ENCODE data around the gene RARA. TPM values are rescaled to one million over a fixed set of nuclear protein-coding genes. Genes with fewer than 3 reads are reported as not detected.

Gene RARA
- total RNA-seq = 10 to 100 TPM; 22.7 to 27.6 TPM
- 51.2 TPM for polyA plus RNA-seq (2013, experiment 1 of 2)
- polyA plus RNA-seq (2013, experiment 2 of 2) = 49.4 TPM
- long read RNA-seq, experiment 1, partial matches to known transcripts = 10 of 12 reads
- long read RNA-seq, experiment 1, other reads (novel, unspliced or antisense) = 0 of 12 reads
- long read RNA-seq, experiment 2, transcript RARA-202 (8 exons, 2,285 nt) = major isoform, 18 of 38 reads
- long read RNA-seq, experiment 2, transcript RARA-204 (9 exons, 2,024 nt) = minor isoform, 7 of 38 reads
- long read RNA-seq, experiment 2, transcript RARA-201 (9 exons, 2,414 nt) = minor isoform, 7 of 38 reads
- long read RNA-seq, experiment 2, partial matches to known transcripts = 2 of 38 reads
- long read RNA-seq, experiment 2, other reads (novel, unspliced or antisense) = 4 of 38 reads
- long read RNA-seq, experiment 3, transcript RARA-202 (8 exons, 2,285 nt) = major isoform, 5 of 16 reads
- long read RNA-seq, experiment 3, partial matches to known transcripts = 1 of 16 reads
- long read RNA-seq, experiment 3, other reads (novel, unspliced or antisense) = 5 of 16 reads
- long read RNA-seq, experiment 4, partial matches to known transcripts = 3 of 5 reads
- long read RNA-seq, experiment 4, other reads (novel, unspliced or antisense) = 1 of 5 reads

DNA sequence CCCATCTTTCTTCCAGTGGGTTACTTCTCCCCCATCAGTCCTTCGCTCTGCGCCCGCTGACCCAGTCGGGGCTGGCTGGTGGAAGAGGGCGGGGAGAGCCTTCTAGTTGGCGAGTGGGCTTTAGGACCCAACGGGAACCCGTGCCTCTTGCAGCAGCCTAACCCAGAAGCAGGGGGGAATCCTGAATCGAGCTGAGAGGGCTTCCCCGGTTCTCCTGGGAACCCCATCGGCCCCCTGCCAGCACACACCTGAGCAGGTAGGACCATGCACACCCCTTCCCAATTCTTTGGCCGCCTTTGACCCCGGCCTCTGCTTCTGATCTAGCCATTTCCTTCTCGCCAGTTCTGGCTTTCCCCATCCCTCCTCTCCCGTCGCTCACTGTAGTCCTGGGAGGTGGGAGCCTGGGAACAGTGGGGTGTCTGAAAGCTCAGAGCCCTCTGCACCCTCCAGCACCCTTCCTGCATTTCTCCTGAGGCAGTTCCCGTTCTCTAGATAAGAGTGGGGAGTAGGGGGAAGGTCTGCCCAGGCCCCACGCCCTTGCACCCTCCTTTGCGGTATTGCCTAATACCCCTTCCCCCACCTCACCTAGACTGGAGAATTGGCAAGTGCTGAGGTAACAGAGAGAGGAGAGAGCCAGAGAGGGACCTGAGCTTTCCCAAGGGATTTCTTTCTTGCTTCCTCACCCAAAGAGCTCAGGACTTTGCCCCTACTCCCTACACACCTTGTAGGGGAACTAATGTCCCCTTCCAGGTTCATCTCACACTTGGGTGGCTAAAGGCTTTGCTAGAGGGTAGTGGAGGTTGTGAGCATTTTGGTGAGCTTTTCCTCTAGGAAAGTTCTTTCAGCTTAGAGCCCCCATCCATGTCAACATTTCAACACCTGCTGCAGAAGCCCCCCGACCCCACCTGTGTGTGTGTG, at the start of gene RARA:
Gene RARA, plus strand, starts transcription at position 150 of the 918 bp plus-strand sequence. CDS start 22,039 bp downstream, outside the sequence.
- peaks cover 31% of the 10 kb centered on the region for H3K4me1 ChIP-seq (ENCODE audit: control insufficient read depth, insufficient read depth, low read length)
- H3K9ac ChIP-seq (ENCODE audit: extremely low read depth, low read length, poor library complexity, severe bottlenecking) = no peak within 1 kb of the TSS
- Mint-ChIP-seq H3K27me3 (ENCODE audit: insufficient read depth) (peaks cover 3% of the 10 kb centered on the region), H3K9me3 (no peaks in the 10 kb centered on the region), H3K36me3 (ENCODE audit: low read depth) (no peaks in the 10 kb centered on the region), H3K27ac (peak within 1 kb of the TSS; percentile 52), H3K4me1 (peaks cover 33% of the 10 kb centered on the region), H3K4me3 (no peak within 1 kb of the TSS)
- WGBS, 2 experiments (ENCODE audit: insufficient coverage in 1 of 2, insufficient read length in 1 of 2) = 0 to 7% methylated on average over 6 to 15 of the region's 20 CpGs
- no peaks in the 10 kb centered on the region for H3K27me3 ChIP-seq (ENCODE audit: control insufficient read depth, insufficient read depth, low read length, poor library complexity, severe bottlenecking)
- DNase-seq = peak; percentile 96
- TF ChIP-seq, protein P1, sequence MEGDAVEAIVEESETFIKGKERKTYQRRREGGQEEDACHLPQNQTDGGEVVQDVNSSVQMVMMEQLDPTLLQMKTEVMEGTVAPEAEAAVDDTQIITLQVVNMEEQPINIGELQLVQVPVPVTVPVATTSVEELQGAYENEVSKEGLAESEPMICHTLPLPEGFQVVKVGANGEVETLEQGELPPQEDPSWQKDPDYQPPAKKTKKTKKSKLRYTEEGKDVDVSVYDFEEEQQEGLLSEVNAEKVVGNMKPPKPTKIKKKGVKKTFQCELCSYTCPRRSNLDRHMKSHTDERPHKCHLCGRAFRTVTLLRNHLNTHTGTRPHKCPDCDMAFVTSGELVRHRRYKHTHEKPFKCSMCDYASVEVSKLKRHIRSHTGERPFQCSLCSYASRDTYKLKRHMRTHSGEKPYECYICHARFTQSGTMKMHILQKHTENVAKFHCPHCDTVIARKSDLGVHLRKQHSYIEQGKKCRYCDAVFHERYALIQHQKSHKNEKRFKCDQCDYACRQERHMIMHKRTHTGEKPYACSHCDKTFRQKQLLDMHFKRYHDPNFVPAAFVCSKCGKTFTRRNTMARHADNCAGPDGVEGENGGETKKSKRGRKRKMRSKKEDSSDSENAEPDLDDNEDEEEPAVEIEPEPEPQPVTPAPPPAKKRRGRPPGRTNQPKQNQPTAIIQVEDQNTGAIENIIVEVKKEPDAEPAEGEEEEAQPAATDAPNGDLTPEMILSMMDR (conservative IDR thresholded peaks at IDR 0.05) = no peak
- H3K27ac ChIP-seq (ENCODE audit: low read depth, low read length) = no peak within 1 kb of the TSS
- peaks cover 2% of the 10 kb centered on the region for H3K36me3 ChIP-seq (ENCODE audit: control insufficient read depth, insufficient read depth, low read length)
- no peaks in the 10 kb centered on the region for H3K9me3 ChIP-seq (ENCODE audit: control insufficient read depth, low read length)
- H3K4me3 ChIP-seq (ENCODE audit: low read length) = peak within 1 kb of the TSS; percentile 96

DNA sequence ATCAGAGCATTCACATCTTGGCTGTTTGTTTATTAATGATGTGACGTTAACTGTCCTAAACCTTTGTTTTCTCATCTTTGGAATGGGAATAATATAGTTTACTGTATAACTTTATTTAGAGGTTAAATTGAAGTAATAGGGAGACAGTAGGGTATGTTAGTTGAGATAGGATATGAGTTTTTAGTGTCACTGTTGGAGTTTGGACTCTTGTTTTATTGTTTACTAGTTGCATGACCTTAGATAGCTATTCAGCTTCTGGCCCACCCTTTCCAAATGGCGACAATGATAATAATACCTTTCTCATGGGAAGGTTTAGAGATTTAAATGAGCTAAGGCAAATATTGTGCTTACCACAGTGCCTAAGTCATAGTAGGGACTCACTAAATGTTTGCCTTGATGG, 49.5 kb upstream of the RARA start:
- Histone ChIP-seq H3K27me3 (ENCODE audit: control insufficient read depth, insufficient read depth, low read length, poor library complexity, severe bottlenecking) (no peaks in the 10 kb centered on the region), H3K36me3 (ENCODE audit: control insufficient read depth, insufficient read depth, low read length) (peaks cover 56% of the 10 kb centered on the region), H3K4me1 (ENCODE audit: control insufficient read depth, insufficient read depth, low read length) (no peaks in the 10 kb centered on the region), H3K4me3 (ENCODE audit: low read length) (no peak overlapping the region), H3K27ac (ENCODE audit: low read depth, low read length) (no peak overlapping the region), H3K9me3 (ENCODE audit: control insufficient read depth, low read length) (no peaks in the 10 kb centered on the region), H3K9ac (ENCODE audit: extremely low read depth, low read length, poor library complexity, severe bottlenecking) (no peak overlapping the region)
- no peaks in the 10 kb centered on the region for H3K9me3 Mint-ChIP-seq
- peaks cover 62% of the 10 kb centered on the region for H3K36me3 Mint-ChIP-seq (ENCODE audit: low read depth)
- DNase-seq = no peak
- TF ChIP-seq, protein P1 (conservative IDR thresholded peaks at IDR 0.05) = no peak
- H3K4me3 Mint-ChIP-seq = no peak overlapping the region
- no peaks in the 10 kb centered on the region for H3K4me1 Mint-ChIP-seq
- H3K27me3 Mint-ChIP-seq (ENCODE audit: insufficient read depth) = no peaks in the 10 kb centered on the region
- 94 to 96% methylated on average over 2 of the region's 2 CpGs for WGBS, 2 experiments (ENCODE audit: insufficient coverage in 1 of 2, insufficient read length in 1 of 2)
- no peak overlapping the region for H3K27ac Mint-ChIP-seq

DNA sequence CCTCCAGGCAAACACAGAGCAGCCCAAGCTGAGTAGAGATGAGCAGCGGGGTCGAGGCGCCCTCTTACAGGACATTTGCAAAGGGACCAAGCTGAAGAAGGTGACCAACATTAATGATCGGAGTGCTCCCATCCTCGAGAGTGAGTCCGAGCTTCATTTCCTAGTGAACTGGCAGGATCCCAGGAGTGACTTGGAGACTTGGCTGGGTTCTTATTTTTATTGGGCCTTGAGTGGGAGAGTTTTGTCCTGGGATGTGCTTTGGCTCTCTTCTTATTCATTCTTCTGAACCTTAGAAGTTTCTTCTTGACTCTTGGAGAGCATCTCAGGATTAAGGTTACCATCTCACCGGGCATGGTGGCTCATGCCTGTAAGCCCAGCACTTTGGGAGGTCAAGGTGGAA, 48.5 kb upstream of the RARA start:
- H3K27ac ChIP-seq (ENCODE audit: low read depth, low read length) = no peak overlapping the region
- peaks cover 4% of the 10 kb centered on the region for H3K4me1 Mint-ChIP-seq
- WGBS, 2 experiments (ENCODE audit: insufficient coverage in 1 of 2, insufficient read length in 1 of 2) = 98 to 99% methylated on average over 7 of the region's 7 CpGs
- H3K4me1 ChIP-seq (ENCODE audit: control insufficient read depth, insufficient read depth, low read length) = no peaks in the 10 kb centered on the region
- no peaks in the 10 kb centered on the region for H3K9me3 Mint-ChIP-seq
- peaks cover 60% of the 10 kb centered on the region for H3K36me3 Mint-ChIP-seq (ENCODE audit: low read depth)
- no peak for DNase-seq
- H3K4me3 Mint-ChIP-seq = no peak overlapping the region
- TF ChIP-seq, protein P1 (conservative IDR thresholded peaks at IDR 0.05) = no peak
- H3K27me3 ChIP-seq (ENCODE audit: control insufficient read depth, insufficient read depth, low read length, poor library complexity, severe bottlenecking) = no peaks in the 10 kb centered on the region
- H3K4me3 ChIP-seq (ENCODE audit: low read length) = no peak overlapping the region
- H3K27me3 Mint-ChIP-seq (ENCODE audit: insufficient read depth) = no peaks in the 10 kb centered on the region
- H3K9ac ChIP-seq (ENCODE audit: extremely low read depth, low read length, poor library complexity, severe bottlenecking) = no peak overlapping the region
- no peaks in the 10 kb centered on the region for H3K9me3 ChIP-seq (ENCODE audit: control insufficient read depth, low read length)
- peaks cover 58% of the 10 kb centered on the region for H3K36me3 ChIP-seq (ENCODE audit: control insufficient read depth, insufficient read depth, low read length)
- no peak overlapping the region for H3K27ac Mint-ChIP-seq
